Keratinocyte (primary cell): ENCODE measurements around the gene DIP2B. TPM values are rescaled to one million over a fixed set of nuclear protein-coding genes. Genes with fewer than 3 reads are reported as not detected.

Experiments
- DNase-seq: peaks from one replicate; pipeline ENCODE4 v3.0.0-alpha.2; 2011; ENCODE audit warnings: low read depth, missing footprints, low spot score
- FAIRE-seq: peaks from 2 replicates; lab custom pipeline; 2011; peaks lifted over from hg19 to GRCh38; lab: Jason Lieb, UNC
- H2AFZ ChIP-seq: 2 replicates; pipeline ENCODE4 v1.6.0; 2012; ENCODE audit warnings: low read length, control low read depth, inconsistent platforms; ENCODE audit not compliant: control insufficient read depth
- H3K27ac ChIP-seq: 2 replicates; pipeline ENCODE4 v1.5.1; 2011; ENCODE audit warnings: low read length; ENCODE audit not compliant: control insufficient read depth, insufficient read depth
- H3K27me3 ChIP-seq: 3 replicates; pipeline ENCODE4 v1.6.0; 2011; ENCODE audit warnings: low read length; ENCODE audit not compliant: control insufficient read depth, insufficient read depth; ENCODE audit errors: extremely low read depth
- H3K36me3 ChIP-seq, 2 experiments: 2 replicates in 1 of 2; 3 replicates in 1 of 2; pipeline ENCODE4 v1.5.1; 2011; ENCODE audit warnings: low read length in 2 of 2, mild to moderate bottlenecking in 1 of 2; ENCODE audit not compliant: control insufficient read depth in 2 of 2, insufficient read depth in 2 of 2; ENCODE audit errors: extremely low read depth in 1 of 2
- H3K4me1 ChIP-seq: 3 replicates; pipeline ENCODE4 v1.5.1; 2011; ENCODE audit warnings: low read length; ENCODE audit not compliant: control insufficient read depth, insufficient read depth; ENCODE audit errors: extremely low read depth
- H3K4me2 ChIP-seq: 3 replicates; pipeline ENCODE4 v1.6.0; 2011; ENCODE audit warnings: low read depth, low read length; ENCODE audit not compliant: control insufficient read depth, insufficient read depth; ENCODE audit errors: extremely low read depth
- H3K4me3 ChIP-seq, 3 experiments: fragments of 200-600 bp in 1 of 3; sonication (generic) in 1 of 3; 2 replicates in 2 of 3; 3 replicates in 1 of 3; pipeline ENCODE4 v1.5.1; 2011 to 2016; ENCODE audit warnings: low read length in 3 of 3, mild to moderate bottlenecking in 3 of 3, control low read depth in 2 of 3, inconsistent platforms in 1 of 3, low read depth in 1 of 3, mixed read lengths in 1 of 3, mixed run types in 1 of 3, moderate library complexity in 1 of 3; ENCODE audit not compliant: control insufficient read depth in 2 of 3, insufficient read depth in 2 of 3; ENCODE audit errors: extremely low read depth in 1 of 3
- H3K79me2 ChIP-seq: 2 replicates; pipeline ENCODE4 v1.6.0; 2012; ENCODE audit warnings: low read length; ENCODE audit not compliant: control insufficient read depth, insufficient read depth
- H3K9ac ChIP-seq: 3 replicates; pipeline ENCODE4 v1.6.0; 2011; ENCODE audit warnings: low read length; ENCODE audit not compliant: control insufficient read depth, insufficient read depth; ENCODE audit errors: extremely low read depth
- H3K9me1 ChIP-seq: 3 replicates; pipeline ENCODE4 v1.6.0; 2011; ENCODE audit warnings: low read length; ENCODE audit not compliant: control insufficient read depth, insufficient read depth; ENCODE audit errors: extremely low read depth
- H3K9me3 ChIP-seq: 2 replicates; pipeline ENCODE4 v1.5.1; 2012; ENCODE audit warnings: low read depth, low read length; ENCODE audit not compliant: control insufficient read depth
- H4K20me1 ChIP-seq: 3 replicates; pipeline ENCODE4 v1.6.0; 2011; ENCODE audit warnings: low read length; ENCODE audit not compliant: control insufficient read depth, insufficient read depth; ENCODE audit errors: extremely low read depth
- EZH2 ChIP-seq: IDR thresholded peaks from one replicate; pipeline ENCODE4 v1.6.1; 2012; ENCODE audit warnings: inconsistent platforms, mild to moderate bottlenecking, low read length, moderate library complexity
- dilution Hi-C: fragments of 300-500 bp; cut with MboI; formaldehyde crosslinking; loops from one replicate; pipeline ENCODE4 v1.7.0; 2020; ENCODE audit warnings: low sequenced_read_pairs; ENCODE audit not compliant: extremely low pct_ligation_motif_present
- polyA plus RNA-seq, 5 experiments: library from polyadenylated mRNA; depleted of rRNA in 3 of 5; stranded (reverse) in 3 of 5; stranded (forward) in 1 of 5; unstranded in 1 of 5; fragments of >200 nt; gene quantifications; 1 replicate in 1 of 5; 2 replicates in 3 of 5; 3 replicates in 1 of 5; pipeline versions ENCODE4 v1.2.1 to v1.2.3, GENCODE V29; 2011 to 2012; ENCODE audit warnings: missing spikeins in 2 of 5, low read depth in 1 of 5, low replicate concordance in 1 of 5
- TF ChIP-seq, protein P1 (sequence below), 3 experiments: IDR thresholded peaks in 1 of 3; conservative IDR thresholded peaks in 1 of 3; optimal IDR thresholded peaks in 1 of 3; 2 replicates in 2 of 3; 3 replicates in 1 of 3; pipeline versions ENCODE3 to v1.5.1; 2011; ENCODE audit warnings: low read length in 3 of 3, mild to moderate bottlenecking in 3 of 3, moderate library complexity in 2 of 3, control low read depth in 1 of 3, inconsistent platforms in 1 of 3; ENCODE audit not compliant: insufficient read depth in 2 of 3; ENCODE audit errors: extremely low read depth in 1 of 3

DIP2B gene
- polyA plus RNA-seq, 1 donor (not counting 4 experiments of a cell fraction or from before 2014, with no cell fraction given) = 30.2 TPM

DNA sequence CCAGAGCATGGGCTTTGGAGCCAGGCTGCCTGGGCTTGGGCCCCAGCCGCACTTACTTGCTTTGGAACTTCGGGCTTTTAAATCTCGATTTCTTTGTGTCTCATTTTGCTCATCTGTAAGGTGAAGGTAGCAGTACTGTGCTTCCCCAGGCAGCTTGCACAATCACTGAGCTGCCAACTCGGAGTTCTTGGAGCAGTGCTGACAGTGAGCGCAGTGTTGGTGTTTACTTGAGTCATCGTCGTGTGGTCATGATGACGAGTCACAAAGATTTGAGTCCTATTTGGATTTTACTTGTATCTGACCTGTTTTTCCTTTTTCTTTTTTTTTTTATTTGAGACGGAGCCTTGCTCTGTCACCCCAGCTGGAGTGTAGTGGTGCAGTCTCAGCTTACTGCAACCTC lies 227.8 kb downstream of the DIP2B start:
- H3K79me2 ChIP-seq = no peaks in the 10 kb centered on the region
- peaks cover 42 to 49% of the 10 kb centered on the region in 2 experiments for H3K36me3 ChIP-seq
- H3K4me1 ChIP-seq = peaks cover under 1% of the 10 kb centered on the region
- H3K27ac ChIP-seq = no peak overlapping the region
- no peaks in the 10 kb centered on the region for H3K9me3 ChIP-seq
- FAIRE-seq (no peak), DNase-seq (no peak)
- H3K9me1 ChIP-seq = no peaks in the 10 kb centered on the region
- H3K4me3 ChIP-seq = no peak overlapping the region
- H3K27me3 ChIP-seq = no peaks in the 10 kb centered on the region
- H4K20me1 ChIP-seq = no peaks in the 10 kb centered on the region
- no peak overlapping the region for H2AFZ ChIP-seq
- no peak overlapping the region for H3K4me2 ChIP-seq
- no peak for TF ChIP-seq EZH2
- TF ChIP-seq, protein P1, sequence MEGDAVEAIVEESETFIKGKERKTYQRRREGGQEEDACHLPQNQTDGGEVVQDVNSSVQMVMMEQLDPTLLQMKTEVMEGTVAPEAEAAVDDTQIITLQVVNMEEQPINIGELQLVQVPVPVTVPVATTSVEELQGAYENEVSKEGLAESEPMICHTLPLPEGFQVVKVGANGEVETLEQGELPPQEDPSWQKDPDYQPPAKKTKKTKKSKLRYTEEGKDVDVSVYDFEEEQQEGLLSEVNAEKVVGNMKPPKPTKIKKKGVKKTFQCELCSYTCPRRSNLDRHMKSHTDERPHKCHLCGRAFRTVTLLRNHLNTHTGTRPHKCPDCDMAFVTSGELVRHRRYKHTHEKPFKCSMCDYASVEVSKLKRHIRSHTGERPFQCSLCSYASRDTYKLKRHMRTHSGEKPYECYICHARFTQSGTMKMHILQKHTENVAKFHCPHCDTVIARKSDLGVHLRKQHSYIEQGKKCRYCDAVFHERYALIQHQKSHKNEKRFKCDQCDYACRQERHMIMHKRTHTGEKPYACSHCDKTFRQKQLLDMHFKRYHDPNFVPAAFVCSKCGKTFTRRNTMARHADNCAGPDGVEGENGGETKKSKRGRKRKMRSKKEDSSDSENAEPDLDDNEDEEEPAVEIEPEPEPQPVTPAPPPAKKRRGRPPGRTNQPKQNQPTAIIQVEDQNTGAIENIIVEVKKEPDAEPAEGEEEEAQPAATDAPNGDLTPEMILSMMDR (optimal IDR thresholded peaks at IDR 0.05 in 1 of 3, IDR thresholded peaks at IDR 0.05 in 1 of 3, conservative IDR thresholded peaks at IDR 0.05 in 1 of 3; ENCODE audit: extremely low read depth in 1 of 3, insufficient read depth in 2 of 3, low read length in 3 of 3) = no peak
- dilution Hi-C loops = no loop called here
- no peak overlapping the region for H3K9ac ChIP-seq

DNA sequence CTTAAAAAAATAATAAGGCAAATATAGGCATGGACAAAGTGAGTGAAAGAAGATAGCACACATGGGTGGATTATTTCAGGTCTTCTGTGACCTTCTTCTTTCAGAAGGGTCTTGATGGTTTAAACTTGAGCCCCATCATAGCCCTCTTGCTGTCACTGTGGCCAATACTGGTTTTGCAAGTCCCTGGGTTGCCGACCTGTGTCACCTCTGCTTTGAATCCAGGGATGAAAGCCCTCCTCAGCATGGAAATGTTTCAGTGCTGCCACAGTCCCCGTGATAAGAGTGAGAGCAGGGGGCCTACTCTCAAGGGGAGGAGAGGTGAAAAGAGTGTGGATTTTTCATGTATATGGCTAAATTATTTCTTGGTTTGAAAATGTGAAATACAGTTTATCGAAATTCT lies 228.9 kb downstream of the DIP2B start:
- no peaks in the 10 kb centered on the region for H3K9me3 ChIP-seq
- no peaks in the 10 kb centered on the region for H3K4me1 ChIP-seq
- no peak overlapping the region for H3K4me2 ChIP-seq
- no peak overlapping the region for H3K9ac ChIP-seq
- no peaks in the 10 kb centered on the region for H3K9me1 ChIP-seq
- no peak overlapping the region for H3K27ac ChIP-seq
- H2AFZ ChIP-seq = no peak overlapping the region
- H3K79me2 ChIP-seq = no peaks in the 10 kb centered on the region
- no peak overlapping the region for H3K4me3 ChIP-seq
- TF ChIP-seq, protein P1 (optimal IDR thresholded peaks at IDR 0.05 in 1 of 3, IDR thresholded peaks at IDR 0.05 in 1 of 3, conservative IDR thresholded peaks at IDR 0.05 in 1 of 3; ENCODE audit: extremely low read depth in 1 of 3, insufficient read depth in 2 of 3, low read length in 3 of 3) = no peak
- TF ChIP-seq EZH2 = no peak
- dilution Hi-C loops = no loop called here
- H3K36me3 ChIP-seq = peaks cover 36 to 44% of the 10 kb centered on the region in 2 experiments
- no peaks in the 10 kb centered on the region for H4K20me1 ChIP-seq
- no peaks in the 10 kb centered on the region for H3K27me3 ChIP-seq
- no peak for FAIRE-seq
- no peak for DNase-seq
